ENCODE results near the gene KLK5.

KLK5 gene

DNA sequence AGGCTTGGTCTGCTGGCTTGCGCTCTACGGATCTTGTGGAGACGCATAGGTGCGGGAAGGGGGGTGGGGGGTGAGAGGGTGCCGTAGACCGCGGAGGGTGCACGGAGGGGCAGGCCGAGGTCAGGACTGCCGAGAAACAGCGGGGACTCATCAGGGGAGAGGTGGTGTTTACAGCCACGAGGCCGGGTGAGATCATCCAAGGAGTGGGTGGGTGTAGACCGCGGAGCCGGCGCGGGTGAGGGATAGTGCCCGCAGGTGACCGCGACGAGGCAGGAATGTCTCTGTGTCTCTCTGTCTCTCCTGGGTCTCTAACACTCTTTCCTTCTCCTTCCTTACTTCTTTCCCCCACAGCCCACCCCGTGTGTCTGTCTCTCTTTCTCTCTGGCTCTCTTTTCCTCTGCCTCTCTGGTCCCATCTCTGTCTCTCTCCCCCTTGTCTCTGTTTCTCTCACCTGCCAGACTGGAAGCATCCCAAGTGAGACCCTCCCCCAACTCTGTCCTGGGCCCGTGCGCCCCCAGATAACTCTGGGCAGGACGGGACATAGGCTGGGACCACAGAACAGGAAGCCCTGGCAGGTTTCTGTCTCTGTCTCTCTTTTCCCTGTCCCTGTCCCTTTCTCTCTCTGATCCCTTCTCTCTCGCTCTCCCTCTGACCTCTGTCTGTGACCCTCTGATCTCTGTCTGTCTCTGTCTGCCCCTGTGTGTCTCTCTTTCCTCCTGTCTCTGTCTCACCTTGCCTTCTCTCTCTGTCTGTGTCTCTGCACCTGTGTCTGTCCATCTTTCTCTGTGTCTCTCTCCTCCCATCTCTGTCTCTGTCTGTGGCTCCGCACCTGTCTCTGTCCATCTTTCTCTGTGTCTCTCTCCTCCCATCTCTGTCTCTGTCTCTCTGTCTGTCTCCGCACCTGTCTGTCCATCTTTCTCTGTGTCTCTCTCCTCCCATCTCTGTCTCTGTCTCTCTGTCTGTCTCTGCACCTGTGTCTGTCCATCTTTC, 39.8 kb downstream of the KLK5 start:
- TF ChIP-seq, protein P1, sequence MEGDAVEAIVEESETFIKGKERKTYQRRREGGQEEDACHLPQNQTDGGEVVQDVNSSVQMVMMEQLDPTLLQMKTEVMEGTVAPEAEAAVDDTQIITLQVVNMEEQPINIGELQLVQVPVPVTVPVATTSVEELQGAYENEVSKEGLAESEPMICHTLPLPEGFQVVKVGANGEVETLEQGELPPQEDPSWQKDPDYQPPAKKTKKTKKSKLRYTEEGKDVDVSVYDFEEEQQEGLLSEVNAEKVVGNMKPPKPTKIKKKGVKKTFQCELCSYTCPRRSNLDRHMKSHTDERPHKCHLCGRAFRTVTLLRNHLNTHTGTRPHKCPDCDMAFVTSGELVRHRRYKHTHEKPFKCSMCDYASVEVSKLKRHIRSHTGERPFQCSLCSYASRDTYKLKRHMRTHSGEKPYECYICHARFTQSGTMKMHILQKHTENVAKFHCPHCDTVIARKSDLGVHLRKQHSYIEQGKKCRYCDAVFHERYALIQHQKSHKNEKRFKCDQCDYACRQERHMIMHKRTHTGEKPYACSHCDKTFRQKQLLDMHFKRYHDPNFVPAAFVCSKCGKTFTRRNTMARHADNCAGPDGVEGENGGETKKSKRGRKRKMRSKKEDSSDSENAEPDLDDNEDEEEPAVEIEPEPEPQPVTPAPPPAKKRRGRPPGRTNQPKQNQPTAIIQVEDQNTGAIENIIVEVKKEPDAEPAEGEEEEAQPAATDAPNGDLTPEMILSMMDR (IDR thresholded peaks at IDR 0.05; ENCODE audit: low read depth, low read length), result no peak
- no peak overlapping the region for H3K27ac ChIP-seq
- H3K9me3 ChIP-seq (ENCODE audit: severe bottlenecking), result no peaks in the 10 kb centered on the region
- H3K36me3 ChIP-seq, result no peaks in the 10 kb centered on the region
- no peak overlapping the region for H3K4me3 ChIP-seq (ENCODE audit: low read depth, low read length)
- no peak for DNase-seq
- H3K27me3 ChIP-seq (ENCODE audit: insufficient read depth, low read depth, severe bottlenecking), result peaks cover 78% of the 10 kb centered on the region

DNA sequence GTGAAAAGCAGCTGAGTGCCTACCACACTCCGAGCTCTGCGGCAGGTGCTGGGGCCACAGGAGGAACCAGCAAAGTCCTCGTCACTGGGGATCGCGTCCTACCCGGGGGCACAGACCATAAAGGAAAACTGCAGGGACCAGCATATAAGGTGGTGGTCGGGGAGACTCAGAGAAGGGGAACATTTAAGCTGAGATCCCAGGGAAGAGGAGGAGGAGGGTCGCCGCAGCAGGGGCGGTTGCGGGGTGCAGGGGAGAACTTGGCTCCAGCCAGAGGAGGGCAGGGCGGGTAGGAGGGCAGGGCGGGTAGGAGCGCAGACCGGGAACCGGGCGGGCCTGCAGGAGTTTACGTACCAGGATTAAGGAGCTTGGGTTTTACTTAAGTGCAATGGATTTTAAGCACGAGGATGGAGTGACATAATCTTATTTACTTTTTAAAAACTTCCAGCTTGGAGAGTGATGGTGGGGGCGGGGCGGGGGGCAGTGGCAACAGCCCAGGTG, 40.7 kb downstream of the KLK5 start:
- H3K9me3 ChIP-seq (ENCODE audit: severe bottlenecking), result no peaks in the 10 kb centered on the region
- DNase-seq, result no peak
- H3K27ac ChIP-seq, result no peak overlapping the region
- H3K36me3 ChIP-seq, result no peaks in the 10 kb centered on the region
- H3K27me3 ChIP-seq (ENCODE audit: insufficient read depth, low read depth, severe bottlenecking), result peaks cover 81% of the 10 kb centered on the region
- TF ChIP-seq, protein P1 (IDR thresholded peaks at IDR 0.05; ENCODE audit: low read depth, low read length), result no peak
- H3K4me3 ChIP-seq (ENCODE audit: low read depth, low read length), result no peak overlapping the region

DNA sequence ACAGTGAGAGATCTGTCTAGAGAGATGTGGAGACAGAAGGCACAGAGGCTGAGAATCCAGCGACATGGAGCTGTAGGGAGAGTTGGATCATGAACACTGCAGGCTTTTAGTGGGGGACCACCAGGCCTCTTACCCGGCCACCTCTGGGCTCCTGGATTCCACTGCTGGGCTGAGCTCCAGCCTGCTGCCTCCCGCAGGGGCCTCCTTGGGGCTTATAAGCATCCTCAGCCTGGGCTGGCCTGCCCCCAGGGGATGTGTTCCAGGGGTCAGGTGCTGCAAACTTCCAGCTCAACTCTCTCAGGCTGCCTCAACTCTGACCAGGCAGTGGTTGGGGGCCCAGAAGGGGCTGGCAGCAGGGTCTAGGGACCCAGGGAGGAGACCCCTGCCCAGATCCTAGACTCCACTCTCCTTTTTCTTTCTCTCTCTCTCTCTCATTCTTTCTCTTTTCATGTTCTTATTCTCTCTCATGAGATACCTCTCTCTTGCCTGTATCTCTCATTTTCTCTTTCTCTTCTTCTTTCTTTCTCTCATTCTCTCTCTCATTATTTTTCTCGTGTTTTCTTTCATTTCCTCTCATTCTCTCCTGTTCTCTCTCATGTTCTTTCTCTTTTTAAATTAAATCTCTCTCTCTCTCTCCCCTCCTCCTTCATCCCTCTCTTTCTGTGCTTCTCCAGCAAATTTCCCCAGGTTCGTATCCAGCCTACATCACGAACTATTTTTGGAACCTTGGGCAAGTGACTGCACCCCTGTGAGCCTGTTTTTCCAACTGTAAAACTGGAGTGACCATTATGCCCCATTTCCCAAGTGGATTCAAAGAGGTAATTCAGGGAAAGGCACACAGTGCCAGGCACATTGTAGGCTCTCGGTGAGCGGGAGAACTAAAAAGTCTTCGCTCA, 41.4 kb downstream of the KLK5 start, which contains the start of gene KLK4:
Gene KLK4 (minus strand): TSS at position 190 of the 896 bp plus-strand sequence. CDS start 657 bp downstream, outside the sequence.
- Histone ChIP-seq H3K27me3 (ENCODE audit: insufficient read depth, low read depth, severe bottlenecking) (peaks cover 81% of the 10 kb centered on the region), H3K9me3 (ENCODE audit: severe bottlenecking) (no peaks in the 10 kb centered on the region), H3K36me3 (no peaks in the 10 kb centered on the region), H3K4me3 (ENCODE audit: low read depth, low read length) (no peak within 1 kb of the TSS), H3K27ac (no peak within 1 kb of the TSS)
- TF ChIP-seq, protein P1 (IDR thresholded peaks at IDR 0.05; ENCODE audit: low read depth, low read length), result no peak
- DNase-seq, result no peak

DNA sequence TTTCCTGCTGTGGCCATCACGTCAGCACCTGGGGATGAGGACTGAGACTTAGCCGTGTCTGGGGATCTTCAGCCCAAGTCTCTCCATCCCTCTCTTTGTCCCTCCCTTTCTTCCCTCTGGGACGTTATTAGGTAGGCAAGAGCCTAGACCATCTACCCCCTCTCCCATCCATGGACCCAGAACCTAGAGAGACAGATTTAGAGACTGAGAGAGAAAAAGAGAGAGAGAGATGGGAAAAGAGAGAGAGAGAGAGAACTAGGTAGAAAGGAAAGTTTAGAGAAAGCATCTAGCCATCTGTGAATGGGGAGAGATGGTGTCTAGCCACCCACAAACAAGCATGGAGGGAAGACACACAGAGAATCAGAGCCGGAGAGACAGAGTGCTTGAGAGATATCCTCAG, 42.1 kb downstream of the KLK5 start:
- TF ChIP-seq, protein P1 (IDR thresholded peaks at IDR 0.05; ENCODE audit: low read depth, low read length), result no peak
- no peak overlapping the region for H3K4me3 ChIP-seq (ENCODE audit: low read depth, low read length)
- H3K36me3 ChIP-seq, result no peaks in the 10 kb centered on the region
- DNase-seq, result no peak
- H3K27me3 ChIP-seq (ENCODE audit: insufficient read depth, low read depth, severe bottlenecking), result peaks cover 79% of the 10 kb centered on the region
- H3K27ac ChIP-seq, result no peak overlapping the region
- H3K9me3 ChIP-seq (ENCODE audit: severe bottlenecking), result no peaks in the 10 kb centered on the region

DNA sequence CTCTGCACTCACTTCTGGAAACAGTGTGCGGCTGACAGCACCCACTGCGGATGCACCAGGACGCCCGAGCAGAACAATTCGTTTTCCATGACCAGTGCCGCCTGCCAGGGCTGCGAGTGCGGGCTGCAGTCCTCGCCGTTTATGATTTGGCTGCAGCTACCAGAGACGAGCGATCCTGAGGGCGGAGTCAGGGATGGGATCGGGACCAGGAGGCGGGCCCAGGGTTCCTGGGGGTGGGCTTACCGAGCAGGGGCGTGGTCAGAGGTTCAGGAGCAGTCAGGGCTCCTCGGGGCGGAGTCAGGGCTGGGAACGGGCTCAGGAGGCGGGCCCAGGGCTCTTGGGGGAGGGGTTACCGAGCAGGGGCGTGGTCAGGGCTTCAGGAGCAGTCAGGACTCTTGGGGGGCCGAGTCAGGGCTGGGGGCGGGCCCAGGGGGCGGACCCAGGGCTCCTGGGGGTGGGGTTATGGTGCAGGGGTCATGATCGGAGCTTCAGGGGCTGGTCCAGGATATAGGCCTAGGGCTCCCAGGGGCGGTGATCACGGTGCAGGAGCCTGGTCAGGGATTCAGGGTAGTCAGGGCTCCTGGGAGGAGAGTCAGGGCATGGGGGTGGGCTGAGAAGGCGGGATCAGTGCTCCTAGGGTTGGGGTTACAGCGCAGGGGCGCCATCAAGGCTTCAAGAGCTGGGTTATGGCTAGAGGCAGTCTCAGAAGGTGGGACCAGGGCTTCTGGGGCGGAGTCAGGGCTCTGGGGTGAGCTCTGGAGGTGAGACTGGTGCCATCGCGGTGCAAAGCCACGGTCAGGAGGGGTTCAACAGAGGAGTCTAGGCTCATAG, 43.4 kb downstream of the KLK5 start:
- no peaks in the 10 kb centered on the region for H3K36me3 ChIP-seq
- DNase-seq, result peak; percentile 11
- no peaks in the 10 kb centered on the region for H3K9me3 ChIP-seq (ENCODE audit: severe bottlenecking)
- no peak overlapping the region for H3K4me3 ChIP-seq (ENCODE audit: low read depth, low read length)
- no peak overlapping the region for H3K27ac ChIP-seq
- TF ChIP-seq, protein P1 (IDR thresholded peaks at IDR 0.05; ENCODE audit: low read depth, low read length), result no peak
- peaks cover 74% of the 10 kb centered on the region for H3K27me3 ChIP-seq (ENCODE audit: insufficient read depth, low read depth, severe bottlenecking)
